Naive thymus-derived CD4-positive, alpha-beta T cell (primary cell): ENCODE measurements around the gene COL9A3. TPM values are rescaled to one million over a fixed set of nuclear protein-coding genes. Genes with fewer than 3 reads are reported as not detected.
"Not testable (repeated sequence)": the region's sequence is repeated elsewhere in the genome, so short reads cannot be mapped to it uniquely, and the experiment has no call there.

Experiments used
- ATAC-seq: fragments of 150-1000 bp; cut with Tn5 transposase; 2 replicates; pipeline ENCODE4 v1.10.0; 2021; ENCODE audit warnings: mild to moderate bottlenecking, moderate library complexity
- CTCF ChIA-PET: fragments of 350-600 bp; sonication (Branson Sonifier 250); formaldehyde crosslinking; loops from one replicate; lab custom pipeline; 2021; ENCODE audit warnings: antibody characterized with exemption; lab: Charles Lee
- POLR2A ChIA-PET: fragments of 350-600 bp; sonication (Branson Sonifier 250); formaldehyde crosslinking; loops from one replicate; lab custom pipeline; 2021; ENCODE audit warnings: antibody characterized with exemption, inconsistent platforms; lab: Charles Lee
- DNase-seq, 9 donors: peaks; one replicate each; pipeline versions ENCODE4 v3.0.0 to v3.0.0-alpha.2; 2020 to 2022; ENCODE audit warnings: mixed read lengths in 1 of 9
- H3K27ac ChIP-seq: one replicate; pipeline ENCODE4 v1.7.0; 2013; ENCODE audit warnings: mild to moderate bottlenecking, low read depth, low read length, moderate library complexity
- H3K27me3 ChIP-seq, 2 donors: one replicate each; pipeline ENCODE4 v1.7.0; 2013; ENCODE audit warnings: low read length in 2 of 2, mild to moderate bottlenecking in 2 of 2, moderate library complexity in 2 of 2; ENCODE audit not compliant: control insufficient read depth in 2 of 2, insufficient read depth in 2 of 2
- H3K36me3 ChIP-seq, 3 experiments: 1 replicate in 2 of 3; 2 replicates in 1 of 3; pipeline ENCODE4 v1.7.0; 2013; ENCODE audit warnings: low read length in 3 of 3, mild to moderate bottlenecking in 3 of 3, moderate library complexity in 1 of 3; ENCODE audit not compliant: insufficient read depth in 3 of 3, control insufficient read depth in 2 of 3
- H3K4me1 ChIP-seq, 2 donors: one replicate each; pipeline ENCODE4 v1.7.0; 2013; ENCODE audit warnings: low read length in 2 of 2, mild to moderate bottlenecking in 2 of 2, moderate library complexity in 1 of 2; ENCODE audit not compliant: control insufficient read depth in 2 of 2, insufficient read depth in 2 of 2
- H3K4me3 ChIP-seq: 2 replicates; pipeline ENCODE4 v1.7.0; 2013; ENCODE audit warnings: mild to moderate bottlenecking, low read length
- H3K9me3 ChIP-seq, 3 experiments: 1 replicate in 2 of 3; 2 replicates in 1 of 3; pipeline ENCODE4 v1.7.0; 2013; ENCODE audit warnings: low read length in 3 of 3; ENCODE audit not compliant: control insufficient read depth in 2 of 3
- H3K27ac Mint-ChIP-seq, 9 donors: one replicate each; pipeline ENCODE4 v1.8.0; 2020 to 2022; ENCODE audit warnings: mixed read lengths in 9 of 9, mild to moderate bottlenecking in 8 of 9, moderate library complexity in 5 of 9, inconsistent platforms in 2 of 9
- H3K27me3 Mint-ChIP-seq, 5 donors: one replicate each; pipeline ENCODE4 v1.8.0; 2021 to 2022; ENCODE audit warnings: mixed read lengths in 5 of 5, mild to moderate bottlenecking in 1 of 5
- H3K36me3 Mint-ChIP-seq, 5 donors: one replicate each; pipeline ENCODE4 v1.8.0; 2020 to 2022; ENCODE audit warnings: mixed read lengths in 5 of 5, mild to moderate bottlenecking in 3 of 5, inconsistent platforms in 1 of 5
- H3K4me1 Mint-ChIP-seq, 7 donors: one replicate each; pipeline ENCODE4 v1.8.0; 2020 to 2022; ENCODE audit warnings: mixed read lengths in 7 of 7, mild to moderate bottlenecking in 3 of 7, inconsistent platforms in 1 of 7
- H3K4me3 Mint-ChIP-seq, 10 donors: one replicate each; pipeline ENCODE4 v1.8.0; 2020 to 2022; ENCODE audit warnings: mild to moderate bottlenecking in 10 of 10, mixed read lengths in 10 of 10, moderate library complexity in 6 of 10, inconsistent platforms in 2 of 10
- H3K9me3 Mint-ChIP-seq, 11 donors: one replicate each; pipeline ENCODE4 v1.8.0; 2020 to 2022; ENCODE audit warnings: mixed read lengths in 11 of 11, mild to moderate bottlenecking in 4 of 11, inconsistent platforms in 1 of 11, moderate library complexity in 1 of 11
- intact Hi-C, 2 donors: fragments of 100-400 bp; cut with micrococcal nuclease; formaldehyde crosslinking; loops; one replicate each; pipeline ENCODE4 v1.15.1; 2023
- polyA plus RNA-seq, 2 donors: library from polyadenylated mRNA; unstranded; fragments of 300-500 nt; fragmentation: Illumina TruSeq; gene quantifications; one replicate each; pipeline ENCODE4 v1.2.3, GENCODE V29; 2021
- total RNA-seq, 6 experiments: library from RNA in 5 of 6; stranded (reverse) in 5 of 6; gene quantifications; 1 replicate in 5 of 6; 2 replicates in 1 of 6; pipeline ENCODE4 v1.2.3 and lab custom pipeline; 2021 to 2026

Gene COL9A3
- total and polyA plus RNA-seq, 7 experiments from 2014 or later = 0.32 to 0.59 TPM; not detected in 5

DNA sequence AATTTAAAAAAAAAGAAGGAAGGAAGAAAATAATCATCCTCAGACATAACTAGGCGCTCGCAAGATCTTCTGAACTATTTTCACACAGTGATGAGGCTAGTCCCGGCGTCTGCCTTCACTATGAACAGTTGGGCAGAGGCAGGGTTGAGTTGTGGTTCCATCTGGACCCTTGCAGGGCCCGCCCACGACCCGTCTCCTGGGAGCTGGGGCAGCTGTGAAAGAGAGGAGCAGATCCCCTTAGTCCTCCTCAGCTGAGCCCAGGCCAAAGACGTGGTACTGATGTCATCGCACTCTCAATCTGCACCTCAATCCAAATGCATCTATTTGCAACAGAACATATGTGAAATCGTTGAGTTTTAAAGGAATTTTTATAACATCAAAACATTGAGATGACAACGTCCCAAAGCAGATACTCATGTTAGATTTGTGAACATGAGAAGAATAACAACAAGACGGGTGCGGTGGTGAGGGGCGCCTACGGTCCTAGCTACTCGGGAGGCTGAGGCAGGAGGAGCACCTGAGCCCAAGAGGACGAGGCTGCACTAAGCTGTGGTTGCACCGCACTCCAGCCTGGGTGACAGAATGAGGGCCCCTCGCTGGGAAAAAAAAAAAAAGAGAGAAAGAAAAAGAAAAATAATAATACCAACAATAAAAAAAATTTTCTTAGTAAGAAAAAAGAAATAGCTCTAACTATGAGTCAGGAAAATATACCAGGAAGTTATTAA is 29.5 kb downstream of the COL9A3 start:
- no peaks in the 10 kb centered on the region for H3K27me3 Mint-ChIP-seq
- Histone ChIP-seq H3K36me3 (peaks cover 0 to 4% (median 0%) of the 10 kb centered on the region in 3 experiments), H3K4me1 (no peaks in the 10 kb centered on the region), H3K27me3 (no peaks in the 10 kb centered on the region), H3K9me3 (no peaks in the 10 kb centered on the region), H3K27ac (no peak overlapping the region), H3K4me3 (no peak overlapping the region)
- H3K36me3 Mint-ChIP-seq = peaks cover 0 to 12% (median 4%) of the 10 kb centered on the region in 5 donors
- intact Hi-C loops = no loop called here
- H3K4me3 Mint-ChIP-seq = no peak overlapping the region
- peak overlapping the region in 1 of 9 donors; percentile 70 for H3K27ac Mint-ChIP-seq
- CTCF ChIA-PET = no interaction called here
- DNase-seq = no peak
- peaks cover 0 to 2% (median 0%) of the 10 kb centered on the region in 11 donors for H3K9me3 Mint-ChIP-seq
- H3K4me1 Mint-ChIP-seq = peaks cover 0 to 6% (median 0%) of the 10 kb centered on the region in 7 donors
- ATAC-seq = no peak
- POLR2A ChIA-PET = no interaction called here

DNA sequence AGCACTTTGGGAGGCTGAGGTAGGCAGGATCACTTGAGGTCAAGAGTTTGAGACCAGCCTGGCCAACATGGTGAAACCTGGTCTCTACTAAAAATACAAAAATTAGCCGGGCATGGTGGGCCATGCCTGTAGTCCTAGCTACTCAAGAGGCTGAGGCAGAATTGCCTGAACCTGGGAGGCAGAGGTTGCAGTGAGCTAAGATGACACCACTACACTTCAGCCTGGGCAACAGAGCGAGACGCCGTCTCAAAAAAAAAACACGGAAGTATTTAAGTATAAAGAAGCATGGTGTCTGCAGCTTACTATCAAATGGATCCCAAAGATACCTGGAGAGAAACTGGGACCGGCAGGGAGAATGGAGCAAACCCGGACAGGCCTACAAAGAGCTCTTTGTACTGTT is 32.1 kb downstream of the COL9A3 start:
- H3K36me3 ChIP-seq, H3K27me3 ChIP-seq, H3K27me3 Mint-ChIP-seq, H3K27ac ChIP-seq, H3K9me3 ChIP-seq, H3K9me3 Mint-ChIP-seq, H3K27ac Mint-ChIP-seq, intact Hi-C loops, POLR2A ChIA-PET, ATAC-seq, H3K4me3 ChIP-seq, DNase-seq, H3K4me3 Mint-ChIP-seq, H3K4me1 ChIP-seq, H3K4me1 Mint-ChIP-seq: not testable (repeated sequence)
- peaks cover 2 to 21% (median 6%) of the 10 kb centered on the region in 5 donors for H3K36me3 Mint-ChIP-seq
- CTCF ChIA-PET = interaction anchor here (0.8 kb wide), 1 partner anchor 40 kb away, joined by 3 read pairs; no protein-coding TSS in a partner anchor

DNA sequence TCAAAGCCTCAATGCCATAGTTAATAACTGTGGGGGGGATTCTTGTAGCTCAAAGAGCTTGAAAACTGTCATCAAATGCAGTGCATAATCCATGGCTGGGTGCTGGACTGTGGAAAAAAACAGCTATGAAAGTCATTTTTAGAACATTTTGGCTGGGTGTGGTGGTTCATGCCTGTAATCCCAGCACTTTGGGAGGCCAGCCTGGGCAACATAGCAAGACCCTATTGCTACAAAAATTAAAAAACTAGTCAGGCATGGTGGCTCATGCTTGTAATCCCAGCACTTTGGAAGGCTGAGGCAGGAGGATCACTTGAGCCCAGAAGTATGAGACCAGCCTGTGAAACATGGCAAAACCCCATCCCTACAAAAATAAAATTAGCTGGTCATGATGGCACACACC is 32.6 kb downstream of the COL9A3 start:
- no peaks in the 10 kb centered on the region for H3K27me3 ChIP-seq
- no peak overlapping the region for H3K4me3 Mint-ChIP-seq
- H3K9me3 ChIP-seq = no peaks in the 10 kb centered on the region
- H3K27ac Mint-ChIP-seq = no peak overlapping the region
- H3K27ac ChIP-seq = no peak overlapping the region
- H3K36me3 Mint-ChIP-seq = peaks cover 4 to 26% (median 6%) of the 10 kb centered on the region in 5 donors
- peaks cover 0 to 6% (median 3%) of the 10 kb centered on the region in 7 donors for H3K4me1 Mint-ChIP-seq
- H3K36me3 ChIP-seq = peaks cover 0 to 14% (median 0%) of the 10 kb centered on the region in 3 experiments
- CTCF ChIA-PET = interaction anchor here (0.8 kb wide), 1 partner anchor 41 kb away, joined by 3 read pairs; no protein-coding TSS in a partner anchor
- H3K9me3 Mint-ChIP-seq = peaks cover 0 to 2% (median 0%) of the 10 kb centered on the region in 11 donors
- intact Hi-C loops = no loop called here
- POLR2A ChIA-PET = no interaction called here
- no peak for ATAC-seq
- DNase-seq = no peak
- H3K4me3 ChIP-seq = no peak overlapping the region
- no peaks in the 10 kb centered on the region for H3K27me3 Mint-ChIP-seq
- H3K4me1 ChIP-seq = no peaks in the 10 kb centered on the region

DNA sequence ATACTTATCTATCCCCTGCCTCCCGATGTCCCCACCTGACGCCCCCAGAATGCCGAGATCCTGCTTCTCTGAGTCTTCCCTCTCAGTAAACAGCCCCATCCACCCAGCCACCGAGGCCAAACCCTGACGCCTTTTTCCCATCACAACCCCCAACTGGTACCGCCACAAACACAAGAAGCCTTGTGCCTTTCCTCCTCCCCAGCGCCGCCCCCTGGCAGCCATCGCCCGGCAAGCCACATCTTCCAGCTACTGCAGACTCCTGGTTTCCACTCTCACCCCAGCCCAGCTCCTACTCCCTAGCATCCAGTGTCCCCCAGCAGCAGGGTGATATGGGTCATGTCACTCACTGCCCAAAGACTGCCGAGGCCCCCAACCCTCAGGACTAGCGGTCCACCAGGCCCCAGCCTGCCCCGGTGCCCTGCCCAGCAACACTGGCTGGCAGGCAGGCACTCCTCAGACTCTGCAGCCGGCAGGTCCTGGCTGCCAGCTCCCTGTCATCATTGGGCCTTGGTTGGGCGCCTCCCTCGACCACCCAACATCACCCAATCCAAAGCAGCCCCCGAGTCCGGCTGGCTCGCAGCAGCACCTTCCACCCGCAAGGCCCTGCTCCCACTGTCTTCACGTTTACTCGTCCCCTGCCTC is 33.6 kb downstream of the COL9A3 start:
- DNase-seq = no peak
- Histone ChIP-seq H3K4me3 (no peak overlapping the region), H3K4me1 (no peaks in the 10 kb centered on the region), H3K9me3 (no peaks in the 10 kb centered on the region), H3K27me3 (no peaks in the 10 kb centered on the region), H3K36me3 (peaks cover 0 to 14% (median 0%) of the 10 kb centered on the region in 3 experiments), H3K27ac (no peak overlapping the region)
- Mint-ChIP-seq H3K27me3 (no peaks in the 10 kb centered on the region), H3K36me3 (peaks cover 4 to 30% (median 6%) of the 10 kb centered on the region in 5 donors), H3K4me1 (peaks cover 0 to 6% (median 3%) of the 10 kb centered on the region in 7 donors), H3K4me3 (no peak overlapping the region), H3K27ac (peak overlapping the region in 1 of 9 donors; percentile 53), H3K9me3 (peaks cover 0 to 2% (median 0%) of the 10 kb centered on the region in 11 donors)
- ATAC-seq = no peak
- CTCF ChIA-PET = no interaction called here
- intact Hi-C loops = no loop called here
- POLR2A ChIA-PET = no interaction called here

DNA sequence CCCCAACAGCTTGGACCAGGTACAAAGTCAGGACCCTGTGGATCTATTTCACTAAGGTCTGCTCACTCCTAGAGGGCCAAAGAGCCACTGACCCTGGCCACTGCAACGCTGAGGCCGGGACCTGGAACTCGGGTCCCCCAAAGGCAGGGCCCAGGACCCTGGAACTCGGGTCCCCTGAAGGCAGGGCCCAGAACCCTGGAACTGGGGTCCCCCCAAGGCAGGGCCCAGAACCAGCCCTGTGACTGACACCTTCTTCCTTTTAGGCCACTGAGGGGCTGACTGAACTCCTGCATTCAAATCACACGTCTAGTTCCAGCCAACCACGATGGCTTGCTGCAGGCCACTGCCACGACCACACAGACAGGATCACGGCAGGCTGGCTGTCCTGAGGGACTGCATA is 35.3 kb downstream of the COL9A3 start:
- Mint-ChIP-seq H3K4me3 (no peak overlapping the region), H3K9me3 (peaks cover 0 to 2% (median 0%) of the 10 kb centered on the region in 11 donors), H3K27ac (no peak overlapping the region)

DNA sequence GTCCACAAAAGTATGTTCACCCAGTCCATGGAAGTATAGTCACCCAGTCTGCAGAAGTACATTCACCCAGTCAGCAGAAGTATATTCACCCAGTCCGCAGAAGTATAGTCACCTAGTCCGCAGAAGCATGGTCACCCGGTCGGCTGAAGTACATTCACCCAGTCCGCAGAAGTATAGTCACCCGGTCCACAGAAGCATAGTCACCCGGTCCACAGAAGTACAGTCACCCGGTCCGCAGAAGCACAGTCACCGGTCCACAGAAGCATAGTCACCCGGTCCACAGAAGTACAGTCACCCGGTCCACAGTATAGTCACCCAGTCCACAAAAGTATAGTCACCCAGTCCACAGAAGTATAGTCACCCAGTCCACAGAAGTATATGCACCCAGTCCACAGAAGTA is 36.0 kb downstream of the COL9A3 start:
- Mint-ChIP-seq H3K36me3 (peaks cover 6 to 34% (median 12%) of the 10 kb centered on the region in 5 donors), H3K4me3 (no peak overlapping the region), H3K4me1 (peaks cover 0 to 10% (median 3%) of the 10 kb centered on the region in 7 donors), H3K27ac (no peak overlapping the region), H3K9me3 (peaks cover 0 to 2% (median 0%) of the 10 kb centered on the region in 11 donors), H3K27me3 (no peaks in the 10 kb centered on the region)
- Histone ChIP-seq H3K27ac (no peak overlapping the region), H3K4me1 (no peaks in the 10 kb centered on the region), H3K4me3 (no peak overlapping the region), H3K27me3 (no peaks in the 10 kb centered on the region), H3K36me3 (peaks cover 0 to 24% (median 3%) of the 10 kb centered on the region in 3 experiments), H3K9me3 (no peaks in the 10 kb centered on the region)
- ChIA-PET POLR2A (no interaction called here), CTCF (no interaction called here)
- intact Hi-C loops = no loop called here
- ATAC-seq (no peak), DNase-seq (no peak)

More for the DNA sequence above, 35.3 kb downstream of the COL9A3 start:
- Histone ChIP-seq H3K36me3 (peaks cover 0 to 20% (median 3%) of the 10 kb centered on the region in 3 experiments), H3K27ac (no peak overlapping the region), H3K27me3 (no peaks in the 10 kb centered on the region), H3K9me3 (no peaks in the 10 kb centered on the region), H3K4me1 (no peaks in the 10 kb centered on the region), H3K4me3 (no peak overlapping the region)
- CTCF ChIA-PET = no interaction called here
- POLR2A ChIA-PET = no interaction called here
- intact Hi-C loops = no loop called here
- no peak for DNase-seq
- H3K36me3 Mint-ChIP-seq = peaks cover 6 to 30% (median 8%) of the 10 kb centered on the region in 5 donors
- ATAC-seq = no peak
- peaks cover 0 to 7% (median 3%) of the 10 kb centered on the region in 7 donors for H3K4me1 Mint-ChIP-seq
- H3K27me3 Mint-ChIP-seq = no peaks in the 10 kb centered on the region
